ENCODE results near the gene SNX20.

The SNX20 gene

GRCh38 chr16:50634947-50635346 lies 46.2 kb downstream of the SNX20 start:
- DNase-seq (ENCODE audit: low spot score), result no peak

GRCh38 chr16:50634090-50634489 lies 47.0 kb downstream of the SNX20 start:
- DNase-seq (ENCODE audit: low spot score), result no peak

GRCh38 chr16:50632927-50633800 lies 47.9 kb downstream of the SNX20 start:
- DNase-seq (ENCODE audit: low spot score), result no peak

- DNase-seq (ENCODE audit: low spot score), result no peak
Measured at GRCh38 chr16:50631985-50632576, 49.0 kb downstream of the SNX20 start.

GRCh38 chr16:50631249-50631984 lies 49.7 kb downstream of the SNX20 start:
- DNase-seq (ENCODE audit: low spot score), result no peak

- DNase-seq (ENCODE audit: low spot score), result no peak
Measured at GRCh38 chr16:50630394-50631020, 50.6 kb downstream of the SNX20 start.

- DNase-seq (ENCODE audit: low spot score), result no peak
Measured at GRCh38 chr16:50629334-50629733, 51.8 kb downstream of the SNX20 start.

- DNase-seq (ENCODE audit: low spot score), result no peak
Measured at GRCh38 chr16:50628156-50628802, 52.8 kb downstream of the SNX20 start.

GRCh38 chr16:50627419-50627818 lies 53.7 kb downstream of the SNX20 start:
- DNase-seq (ENCODE audit: low spot score), result no peak

- DNase-seq (ENCODE audit: low spot score), result no peak
Measured at GRCh38 chr16:50626868-50627267, 54.2 kb downstream of the SNX20 start.

- no peak for DNase-seq (ENCODE audit: low spot score)
Measured at GRCh38 chr16:50625374-50625773, 55.7 kb downstream of the SNX20 start.

GRCh38 chr16:50624449-50624970 lies 56.6 kb downstream of the SNX20 start:
- DNase-seq (ENCODE audit: low spot score), result no peak

- DNase-seq (ENCODE audit: low spot score), result no peak
Measured at GRCh38 chr16:50622643-50623369, 58.3 kb downstream of the SNX20 start.

- no peak for DNase-seq (ENCODE audit: low spot score)
Measured at GRCh38 chr16:50622029-50622428, 59.1 kb downstream of the SNX20 start.

All from germinal center (tissue), 1 donor.